Measurements from ENCODE around the gene UBE2I. TPM values are rescaled to one million over a fixed set of nuclear protein-coding genes. Genes with fewer than 3 reads are reported as not detected.

Gene UBE2I
- total and polyA plus RNA-seq, 7 donors, result 38.4 to 95.3 (median 54.5) TPM

DNA sequence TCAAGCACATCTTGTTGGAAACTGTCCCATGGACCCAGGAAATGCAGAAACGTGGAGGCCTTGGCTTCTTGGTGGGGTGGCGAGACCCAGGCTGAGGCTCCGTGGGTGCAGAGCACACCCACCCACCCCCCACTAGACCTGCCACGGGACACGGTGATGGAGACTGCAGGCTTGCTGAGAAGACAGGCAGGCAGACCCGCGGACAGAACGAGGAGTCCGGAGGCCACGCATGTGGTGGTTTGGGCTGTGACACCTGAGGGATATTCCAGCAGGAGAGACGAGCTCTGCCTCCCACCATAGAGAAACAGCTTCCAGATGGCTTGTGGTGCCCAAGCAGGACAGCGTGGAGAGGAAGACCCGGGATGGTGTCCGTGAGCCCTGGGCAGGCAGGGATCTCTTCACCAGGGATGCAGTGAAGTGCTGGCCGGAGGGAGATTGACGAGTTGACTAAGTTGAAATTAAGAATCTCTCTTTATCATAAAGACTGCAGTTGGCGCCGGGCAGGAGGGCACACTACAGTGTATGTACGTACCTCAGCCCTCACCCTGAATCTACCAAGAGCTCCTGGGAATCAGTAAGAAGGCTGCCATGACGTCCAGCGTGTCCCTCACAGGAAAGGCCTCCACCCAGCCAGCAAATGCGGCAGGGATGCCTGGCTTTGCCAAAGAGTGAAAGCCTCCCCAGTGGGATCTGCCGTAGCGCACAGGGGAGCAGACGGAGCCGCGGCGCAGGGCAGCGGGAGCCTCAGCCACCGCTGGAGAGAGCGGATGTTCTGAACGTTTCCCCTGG lies 8.2 kb downstream of the UBE2I start:
- Histone ChIP-seq H3K4me1 (peaks cover 0 to 24% (median 19%) of the 10 kb centered on the region in 4 donors), H3K9me3 (no peaks in the 10 kb centered on the region), H3K27me3 (no peaks in the 10 kb centered on the region), H3K27ac (no peak overlapping the region), H3K36me3 (peaks cover 62 to 94% (median 77%) of the 10 kb centered on the region in 4 donors), H3K4me3 (no peak overlapping the region)
- intact Hi-C loops (cut with DNase I), result no loop called here
- DNase-seq, result no peak
- no peak for TF ChIP-seq POLR2A (IDR thresholded peaks at IDR 0.05)
- no peak for TF ChIP-seq EP300 (IDR thresholded peaks at IDR 0.05)
- WGBS, 2 donors, result 94% methylated on average over 32 of the region's 32 CpGs

DNA sequence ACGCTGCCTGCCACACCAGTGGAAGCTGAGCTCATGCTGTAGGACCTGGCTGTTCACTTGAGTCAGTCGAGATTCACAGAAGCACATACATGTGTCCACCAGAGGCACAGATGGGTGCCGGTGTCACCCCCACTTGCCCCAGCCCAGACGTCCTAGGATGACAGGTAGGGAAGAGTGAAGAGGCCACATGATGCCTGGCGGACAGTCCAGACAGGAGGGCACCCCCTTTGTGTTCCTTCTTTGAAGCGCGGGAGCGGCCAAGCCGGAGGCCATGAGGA lies 8.8 kb downstream of the UBE2I start:
- TF ChIP-seq EP300 (IDR thresholded peaks at IDR 0.05) (no peak), POLR2A (IDR thresholded peaks at IDR 0.05) (no peak), POLR2AphosphoS5 (IDR thresholded peaks at IDR 0.05) (peak in 1 of 4 donors; percentile 4)
- TF ChIP-seq, protein P1, sequence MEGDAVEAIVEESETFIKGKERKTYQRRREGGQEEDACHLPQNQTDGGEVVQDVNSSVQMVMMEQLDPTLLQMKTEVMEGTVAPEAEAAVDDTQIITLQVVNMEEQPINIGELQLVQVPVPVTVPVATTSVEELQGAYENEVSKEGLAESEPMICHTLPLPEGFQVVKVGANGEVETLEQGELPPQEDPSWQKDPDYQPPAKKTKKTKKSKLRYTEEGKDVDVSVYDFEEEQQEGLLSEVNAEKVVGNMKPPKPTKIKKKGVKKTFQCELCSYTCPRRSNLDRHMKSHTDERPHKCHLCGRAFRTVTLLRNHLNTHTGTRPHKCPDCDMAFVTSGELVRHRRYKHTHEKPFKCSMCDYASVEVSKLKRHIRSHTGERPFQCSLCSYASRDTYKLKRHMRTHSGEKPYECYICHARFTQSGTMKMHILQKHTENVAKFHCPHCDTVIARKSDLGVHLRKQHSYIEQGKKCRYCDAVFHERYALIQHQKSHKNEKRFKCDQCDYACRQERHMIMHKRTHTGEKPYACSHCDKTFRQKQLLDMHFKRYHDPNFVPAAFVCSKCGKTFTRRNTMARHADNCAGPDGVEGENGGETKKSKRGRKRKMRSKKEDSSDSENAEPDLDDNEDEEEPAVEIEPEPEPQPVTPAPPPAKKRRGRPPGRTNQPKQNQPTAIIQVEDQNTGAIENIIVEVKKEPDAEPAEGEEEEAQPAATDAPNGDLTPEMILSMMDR (IDR thresholded peaks at IDR 0.05), result no peak
- Histone ChIP-seq H3K4me3 (no peak overlapping the region), H3K36me3 (peaks cover 62 to 96% (median 80%) of the 10 kb centered on the region in 4 donors), H3K9me3 (no peaks in the 10 kb centered on the region), H3K4me1 (peaks cover 0 to 19% (median 14%) of the 10 kb centered on the region in 4 donors), H3K27ac (no peak overlapping the region), H3K27me3 (no peaks in the 10 kb centered on the region)
- DNase-seq, result no peak
- 80 to 84% methylated on average over 9 of the region's 9 CpGs for WGBS, 2 donors
- intact Hi-C loops (cut with DNase I), result no loop called here

DNA sequence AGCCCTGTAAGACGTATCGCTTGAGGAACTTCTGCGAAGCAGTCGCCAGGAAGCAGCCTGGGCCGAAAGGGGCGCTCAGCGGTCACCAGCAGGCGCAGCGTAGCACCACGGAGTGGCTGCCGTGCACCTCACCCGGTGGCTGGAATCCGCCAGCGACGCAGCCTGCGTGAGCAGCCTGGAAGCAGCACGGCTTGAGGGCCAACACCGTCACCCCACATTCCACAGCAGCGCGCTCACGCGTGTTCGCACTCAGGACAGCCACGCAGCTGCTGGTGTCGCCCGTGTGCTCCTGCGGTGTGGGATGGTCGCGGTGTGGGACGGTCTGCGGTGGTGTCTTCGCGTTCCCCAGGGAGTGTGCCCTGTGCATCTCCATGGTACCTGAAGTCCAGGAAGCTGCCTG lies 9.6 kb downstream of the UBE2I start:
- 93 to 95% methylated on average over 33 of the region's 33 CpGs for WGBS, 2 donors
- H3K27me3 ChIP-seq, result no peaks in the 10 kb centered on the region
- peaks cover 60 to 100% (median 82%) of the 10 kb centered on the region in 4 donors for H3K36me3 ChIP-seq
- intact Hi-C loops (cut with DNase I), result no loop called here
- H3K4me1 ChIP-seq, result peaks cover 0 to 11% (median 6%) of the 10 kb centered on the region in 4 donors
- H3K27ac ChIP-seq, result no peak overlapping the region
- no peak for DNase-seq
- H3K9me3 ChIP-seq, result no peaks in the 10 kb centered on the region
- no peak overlapping the region for H3K4me3 ChIP-seq
- TF ChIP-seq POLR2AphosphoS5 (IDR thresholded peaks at IDR 0.05) (no peak), EP300 (IDR thresholded peaks at IDR 0.05) (no peak), POLR2A (IDR thresholded peaks at IDR 0.05) (no peak)
- TF ChIP-seq, protein P1 (IDR thresholded peaks at IDR 0.05), result no peak

DNA sequence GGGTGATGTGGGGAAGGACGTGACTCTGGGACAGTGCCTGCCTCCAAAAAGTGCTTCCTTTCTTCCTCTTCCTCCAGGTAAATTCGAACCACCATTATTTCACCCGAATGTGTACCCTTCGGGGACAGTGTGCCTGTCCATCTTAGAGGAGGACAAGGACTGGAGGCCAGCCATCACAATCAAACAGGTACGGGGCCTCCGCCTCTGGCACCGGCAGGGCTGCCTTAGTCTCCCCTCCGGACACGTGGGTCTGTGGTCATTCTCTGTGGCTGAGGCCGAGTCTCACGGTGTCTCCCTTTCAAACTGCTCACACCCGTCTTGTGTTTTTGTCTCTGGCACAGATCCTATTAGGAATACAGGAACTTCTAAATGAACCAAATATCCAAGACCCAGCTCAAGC lies 10.7 kb downstream of the UBE2I start:
- Histone ChIP-seq H3K4me1 (peaks cover 0 to 2% (median under 1%) of the 10 kb centered on the region in 4 donors), H3K4me3 (no peak overlapping the region), H3K9me3 (no peaks in the 10 kb centered on the region), H3K36me3 (peaks cover 58 to 100% (median 83%) of the 10 kb centered on the region in 4 donors), H3K27ac (no peak overlapping the region), H3K27me3 (no peaks in the 10 kb centered on the region)
- no peak for TF ChIP-seq EP300 (IDR thresholded peaks at IDR 0.05)
- TF ChIP-seq, protein P1 (IDR thresholded peaks at IDR 0.05), result no peak
- no peak for TF ChIP-seq POLR2AphosphoS5 (IDR thresholded peaks at IDR 0.05)
- TF ChIP-seq POLR2A (IDR thresholded peaks at IDR 0.05), result no peak
- 85 to 86% methylated on average over 12 of the region's 12 CpGs for WGBS, 2 donors
- intact Hi-C loops (cut with DNase I), result no loop called here
- no peak for DNase-seq

DNA sequence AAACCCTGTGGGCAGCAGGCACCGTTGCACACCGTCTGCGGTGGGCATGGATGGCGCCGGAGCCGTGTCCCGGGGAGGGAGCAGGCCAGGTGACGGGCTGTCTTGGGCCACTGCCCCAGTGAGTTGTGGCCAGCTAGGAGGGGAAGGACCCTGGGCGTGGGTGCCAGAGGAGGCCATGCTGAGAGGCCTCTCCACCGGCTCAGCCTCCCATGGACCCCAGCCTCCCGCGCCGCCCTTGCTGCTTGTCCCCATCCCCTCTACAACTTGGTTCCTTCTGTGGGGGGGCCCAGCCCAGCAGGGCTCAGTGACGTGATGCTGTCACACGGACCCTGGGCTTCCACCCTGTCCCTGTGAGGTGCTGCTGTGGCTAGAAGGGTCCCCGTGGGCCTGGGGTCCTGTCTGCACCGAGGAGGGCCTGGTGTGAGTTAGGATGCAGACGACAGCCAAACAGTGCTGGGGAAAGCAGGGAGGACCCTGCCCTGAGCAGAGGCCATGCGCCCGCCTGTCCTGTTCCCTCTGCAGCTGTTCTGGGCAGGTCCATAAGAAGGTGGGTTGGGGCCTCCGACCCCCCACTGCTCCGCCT lies 11.3 kb downstream of the UBE2I start:
- Histone ChIP-seq H3K27ac (no peak overlapping the region), H3K4me3 (no peak overlapping the region), H3K9me3 (no peaks in the 10 kb centered on the region), H3K36me3 (peaks cover 58 to 100% (median 79%) of the 10 kb centered on the region in 4 donors), H3K4me1 (no peaks in the 10 kb centered on the region), H3K27me3 (no peaks in the 10 kb centered on the region)
- WGBS, 2 donors, result 86 to 88% methylated on average over 22 of the region's 22 CpGs
- no peak for TF ChIP-seq POLR2A (IDR thresholded peaks at IDR 0.05)
- TF ChIP-seq POLR2AphosphoS5 (IDR thresholded peaks at IDR 0.05), result no peak
- no peak for TF ChIP-seq EP300 (IDR thresholded peaks at IDR 0.05)
- TF ChIP-seq, protein P1 (IDR thresholded peaks at IDR 0.05), result no peak
- intact Hi-C loops (cut with DNase I), result no loop called here
- DNase-seq, result no peak
